ENCODE results near the gene MBP.

MBP gene

DNA sequence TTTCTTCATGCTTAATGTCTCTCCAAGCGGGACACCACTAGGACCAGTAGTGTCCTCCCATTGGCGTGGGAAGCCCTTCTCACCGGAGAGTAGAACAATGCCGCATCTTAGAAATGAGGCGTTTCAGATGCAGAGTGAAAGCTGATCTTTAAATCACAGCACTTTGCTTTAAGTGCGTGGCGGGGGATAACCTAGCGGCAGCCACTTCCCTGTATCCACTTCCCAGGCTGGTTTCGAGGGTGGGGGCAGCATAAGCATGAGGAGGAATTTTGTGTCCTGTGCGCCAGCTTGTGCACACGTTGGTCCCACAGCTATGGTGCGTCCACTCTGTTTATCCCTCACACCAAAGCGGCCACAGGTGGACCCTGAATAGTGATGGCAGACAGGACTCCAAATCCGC lies 63.1 kb downstream of the MBP start:
- TF ChIP-seq POLR2AphosphoS5 (IDR thresholded peaks at IDR 0.05; ENCODE audit: low read depth, low read length) (no peak), SIN3A (IDR thresholded peaks at IDR 0.05; ENCODE audit: borderline replicate concordance, insufficient read depth, low read length) (no peak), FOXP2 (optimal IDR thresholded peaks at IDR 0.05; ENCODE audit: borderline replicate concordance, extremely low read depth, extremely low read length, insufficient read depth) (no peak), TAF1 (IDR thresholded peaks at IDR 0.05; ENCODE audit: borderline replicate concordance, insufficient read depth, low read length) (no peak), REST (IDR thresholded peaks at IDR 0.05; ENCODE audit: insufficient read depth in 1 of 2, low read depth in 2 of 2, low read length in 2 of 2) (no peak)

DNA sequence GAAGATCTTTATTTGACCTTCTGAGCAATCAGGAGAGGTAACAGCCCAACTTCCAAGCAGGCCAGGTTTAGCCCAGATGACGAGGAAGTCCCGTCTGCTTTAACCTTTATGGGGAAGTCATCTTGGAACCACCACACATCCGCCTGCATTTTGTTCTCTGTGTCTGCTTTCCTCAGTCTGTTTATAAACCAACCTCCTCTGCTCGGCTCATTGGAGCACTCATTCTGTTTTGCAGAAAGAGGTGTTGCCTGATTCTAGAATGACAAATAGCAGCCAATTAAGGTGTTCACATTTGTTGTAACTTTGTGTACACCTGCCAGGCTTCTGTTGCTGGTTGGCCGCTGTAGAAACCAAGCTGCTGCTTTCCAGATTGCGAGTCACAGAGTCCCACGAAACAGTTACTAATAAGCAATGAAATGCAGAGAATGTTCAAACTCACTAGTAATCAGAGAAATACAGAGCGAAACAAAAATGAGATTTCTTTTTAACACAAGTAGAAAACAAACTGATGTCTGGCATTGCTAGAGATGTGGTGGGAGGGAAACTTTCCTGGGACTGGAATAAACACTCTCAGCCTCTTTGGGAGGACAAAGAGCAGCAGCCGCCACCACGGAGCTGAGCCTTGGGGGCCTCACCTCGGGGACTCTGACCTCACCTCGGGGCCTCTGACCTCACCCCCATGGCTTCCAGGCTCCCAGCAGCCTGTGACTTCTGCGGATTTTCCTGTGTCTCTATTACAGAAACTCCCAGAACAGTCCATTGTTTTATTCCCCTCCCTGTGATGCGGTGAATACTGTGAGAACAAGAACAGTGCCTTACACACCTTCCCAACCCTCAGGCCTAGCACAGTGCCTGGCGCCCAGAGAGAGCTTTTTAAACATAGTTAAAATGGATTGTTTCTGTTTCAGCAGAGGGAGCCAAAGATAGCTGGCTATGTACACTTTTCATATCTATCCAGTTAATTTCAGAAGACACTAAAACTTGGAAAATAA lies 64.0 kb downstream of the MBP start:
- TF ChIP-seq TAF1 (IDR thresholded peaks at IDR 0.05; ENCODE audit: borderline replicate concordance, insufficient read depth, low read length) = no peak
- no peak for TF ChIP-seq POLR2AphosphoS5 (IDR thresholded peaks at IDR 0.05; ENCODE audit: low read depth, low read length)
- no peak for TF ChIP-seq FOXP2 (optimal IDR thresholded peaks at IDR 0.05; ENCODE audit: borderline replicate concordance, extremely low read depth, extremely low read length, insufficient read depth)
- TF ChIP-seq SIN3A (IDR thresholded peaks at IDR 0.05; ENCODE audit: borderline replicate concordance, insufficient read depth, low read length) = no peak
- TF ChIP-seq REST (IDR thresholded peaks at IDR 0.05; ENCODE audit: insufficient read depth in 1 of 2, low read depth in 2 of 2, low read length in 2 of 2) = no peak

GRCh38 chr18:77067291-77068061 lies 65.1 kb downstream of the MBP start:
- TF ChIP-seq TAF1 (IDR thresholded peaks at IDR 0.05; ENCODE audit: borderline replicate concordance, insufficient read depth, low read length) = no peak
- peak; percentile 62 to 79; a peak in 3 of 4 replicates for TF ChIP-seq REST (IDR thresholded peaks at IDR 0.05; ENCODE audit: insufficient read depth in 1 of 2, low read depth in 2 of 2, low read length in 2 of 2)

DNA sequence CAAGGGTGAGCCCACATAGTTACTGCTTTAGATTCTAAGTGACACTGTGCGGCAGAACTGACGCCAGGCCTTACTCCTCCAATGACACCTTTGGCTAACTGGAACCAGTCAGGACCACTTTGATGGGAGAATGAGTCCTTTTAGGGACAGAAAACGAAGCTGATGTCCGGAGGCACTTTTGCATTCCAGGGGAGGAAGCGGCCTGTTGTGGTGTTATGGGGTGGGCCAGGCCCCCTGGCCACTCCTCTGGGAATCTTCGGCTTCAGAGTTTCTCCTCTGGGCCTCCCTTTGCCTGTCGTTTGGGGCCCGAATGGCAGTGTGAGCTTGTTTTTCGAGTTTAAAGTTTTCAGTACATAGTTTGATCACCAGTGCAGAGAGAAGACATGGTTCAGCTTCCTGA lies 65.9 kb downstream of the MBP start:
- TF ChIP-seq POLR2AphosphoS5 (IDR thresholded peaks at IDR 0.05; ENCODE audit: low read depth, low read length) = no peak
- TF ChIP-seq SIN3A (IDR thresholded peaks at IDR 0.05; ENCODE audit: borderline replicate concordance, insufficient read depth, low read length) = no peak
- TF ChIP-seq REST (IDR thresholded peaks at IDR 0.05; ENCODE audit: insufficient read depth in 1 of 2, low read depth in 2 of 2, low read length in 2 of 2) = no peak
- TF ChIP-seq TAF1 (IDR thresholded peaks at IDR 0.05; ENCODE audit: borderline replicate concordance, insufficient read depth, low read length) = no peak
- no peak for TF ChIP-seq FOXP2 (optimal IDR thresholded peaks at IDR 0.05; ENCODE audit: borderline replicate concordance, extremely low read depth, extremely low read length, insufficient read depth)

Measured in PFSK-1 (cell line).